HK-2 (cell line): ENCODE measurements around the gene BLOC1S5.
"Not testable (repeated sequence)": the region's sequence is repeated elsewhere in the genome, so short reads cannot be mapped to it uniquely, and the experiment has no call there.

Source experiments
- DNase-seq: peaks from one replicate; pipeline ENCODE4 v3.0.0-alpha.2; 2018; ENCODE audit not compliant: unreplicated experiment

BLOC1S5 gene

DNA sequence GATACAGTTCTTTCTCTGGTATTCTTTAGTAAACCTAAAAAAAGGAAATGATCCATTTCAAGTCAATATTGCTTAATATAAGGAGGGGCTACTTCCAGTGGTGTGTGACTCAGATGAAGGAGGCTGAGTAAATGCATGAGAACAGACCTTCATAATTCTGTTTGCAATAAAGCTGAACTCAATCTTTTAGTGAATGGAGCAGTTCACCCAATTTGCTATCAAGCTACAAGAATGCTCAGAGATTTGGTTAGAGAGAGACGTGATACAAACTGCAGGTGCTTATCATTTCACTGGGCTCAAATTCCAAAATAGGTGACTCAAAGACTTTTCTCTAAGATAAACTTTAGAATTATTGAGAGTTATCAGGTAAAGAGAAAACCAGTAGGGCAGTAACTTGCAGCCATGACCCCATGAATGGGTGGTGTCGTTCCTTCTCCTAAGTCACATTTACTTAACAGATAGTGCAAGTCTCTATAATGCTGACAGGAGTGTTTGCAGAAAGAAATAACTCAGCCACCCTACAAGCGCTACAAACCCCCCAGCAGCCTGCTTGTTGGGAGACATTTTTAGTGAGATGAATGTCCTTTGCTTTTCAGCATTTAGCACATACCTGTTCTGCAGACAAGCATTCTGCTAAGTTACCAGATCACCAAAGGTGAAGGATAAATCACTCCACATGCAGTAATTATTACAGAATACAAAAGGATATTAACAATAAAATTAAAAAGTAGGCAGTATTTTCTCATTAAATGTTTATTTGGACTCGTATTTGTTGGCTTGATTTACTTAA, 16.4 kb upstream of the BLOC1S5 start:
- DNase-seq: no peak

DNA sequence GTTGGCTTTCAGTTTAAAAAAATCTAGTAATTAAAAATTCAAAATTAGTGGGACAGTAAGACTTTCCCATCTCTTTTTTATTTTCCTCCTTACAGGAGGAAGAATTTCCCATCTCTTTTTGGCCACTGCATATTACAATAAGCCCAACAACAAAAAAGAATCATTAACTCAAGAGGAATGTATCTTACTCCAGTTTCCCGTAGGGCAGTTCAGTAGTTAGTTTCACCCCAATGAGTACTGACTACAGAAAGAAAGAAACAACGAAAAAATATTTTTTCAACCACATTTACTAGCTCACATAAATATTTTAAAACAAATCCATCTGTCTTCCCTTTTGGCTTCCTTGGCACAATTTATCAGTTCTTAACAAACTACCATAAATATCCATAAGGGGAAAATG, 14.9 kb upstream of the BLOC1S5 start:
- no peak for DNase-seq

DNA sequence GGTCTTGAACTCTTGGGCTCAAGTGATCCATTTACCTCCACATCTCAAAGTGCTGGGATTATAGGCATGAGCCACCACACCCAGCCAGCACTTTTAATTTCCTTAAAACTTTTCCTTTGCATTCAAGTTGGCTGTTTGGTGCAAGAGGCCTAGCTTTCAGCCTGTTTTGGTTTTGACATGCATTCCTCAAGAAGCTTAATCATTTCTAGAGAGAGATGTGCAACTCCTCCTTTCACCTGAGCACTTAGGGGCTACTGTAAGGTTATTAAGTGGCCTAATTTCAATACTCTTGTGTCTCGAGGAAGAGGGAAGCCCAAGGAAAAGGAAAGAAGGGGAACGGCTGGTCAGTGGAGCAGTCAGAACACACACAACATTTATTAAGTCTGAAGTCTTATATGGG, 13.8 kb upstream of the BLOC1S5 start:
- DNase-seq: no peak

DNA sequence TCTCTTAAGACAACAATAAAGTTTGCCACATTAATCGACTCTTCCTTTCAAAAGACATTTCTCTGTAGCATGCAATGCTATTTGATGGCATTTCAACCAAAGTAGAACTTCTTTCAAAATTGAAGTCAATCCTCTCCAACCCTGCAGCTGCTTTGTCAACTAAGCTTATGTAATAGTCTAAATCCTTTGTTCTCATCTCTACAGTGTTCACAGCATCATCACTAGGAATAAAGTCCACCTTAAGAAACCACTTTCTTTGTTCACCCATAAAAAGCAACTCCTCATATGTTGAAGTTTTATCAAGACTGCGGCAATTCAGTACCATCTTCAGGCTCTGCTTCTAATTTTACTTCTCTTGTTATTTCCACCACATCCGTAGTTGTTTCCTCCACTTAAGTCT, 11.5 kb upstream of the BLOC1S5 start:
- DNase-seq: no peak

DNA sequence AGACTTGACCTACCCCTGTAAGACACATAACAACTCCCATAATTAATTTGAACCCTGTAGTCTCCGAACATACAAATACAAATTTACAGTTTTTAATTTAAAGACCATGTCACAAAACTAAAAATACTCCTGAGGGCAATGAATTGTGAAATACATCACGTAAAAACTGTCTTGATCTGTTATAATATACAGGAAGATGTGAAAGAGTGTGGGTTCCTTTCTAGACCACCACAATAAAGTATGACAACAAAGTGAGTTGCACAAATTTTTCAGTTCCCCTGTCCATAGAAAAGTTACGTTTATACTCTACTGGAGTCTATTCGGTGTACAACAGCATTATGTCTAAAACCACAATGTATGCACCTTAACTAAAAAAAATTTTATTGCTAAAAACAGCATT, 11.0 kb upstream of the BLOC1S5 start:
- no peak for DNase-seq

DNA sequence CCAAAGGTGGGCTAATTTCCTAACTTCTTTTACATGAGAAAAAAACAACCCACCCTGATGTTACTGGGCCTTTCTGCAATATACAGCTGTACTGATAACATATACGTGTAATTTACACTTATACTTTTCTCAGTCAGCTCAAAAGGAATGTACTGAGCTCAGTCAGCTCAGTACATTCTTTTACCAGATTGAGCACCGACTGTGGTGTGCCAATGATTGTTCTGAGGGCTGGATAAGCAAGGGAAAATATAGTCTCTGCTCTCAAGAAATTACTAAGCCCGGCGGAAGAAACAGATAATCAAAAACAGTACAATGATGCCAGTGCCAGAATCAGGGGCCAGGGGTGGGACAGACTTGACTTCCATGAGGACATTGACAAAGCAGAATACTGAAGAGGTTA, 10.0 kb upstream of the BLOC1S5 start:
- no peak for DNase-seq

DNA sequence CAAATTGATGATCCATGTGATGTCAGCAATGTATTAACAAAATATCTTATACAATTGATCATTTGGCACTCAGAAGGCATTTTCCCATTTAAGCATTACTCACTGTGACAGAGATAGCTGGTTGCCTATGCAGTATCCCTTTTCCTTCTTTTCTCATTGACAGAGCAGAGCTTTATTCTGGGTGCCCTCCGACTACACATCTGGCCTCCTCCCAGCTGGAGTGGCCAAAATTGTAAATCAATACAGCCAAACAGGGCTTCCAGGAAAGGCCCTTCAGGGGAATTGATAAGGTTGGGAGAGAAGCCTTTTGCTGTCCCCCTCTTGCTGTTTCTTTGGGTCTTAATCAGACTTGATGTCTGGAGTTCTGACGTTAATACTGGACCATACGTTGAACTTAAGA, 9.6 kb upstream of the BLOC1S5 start:
- no peak for DNase-seq

DNA sequence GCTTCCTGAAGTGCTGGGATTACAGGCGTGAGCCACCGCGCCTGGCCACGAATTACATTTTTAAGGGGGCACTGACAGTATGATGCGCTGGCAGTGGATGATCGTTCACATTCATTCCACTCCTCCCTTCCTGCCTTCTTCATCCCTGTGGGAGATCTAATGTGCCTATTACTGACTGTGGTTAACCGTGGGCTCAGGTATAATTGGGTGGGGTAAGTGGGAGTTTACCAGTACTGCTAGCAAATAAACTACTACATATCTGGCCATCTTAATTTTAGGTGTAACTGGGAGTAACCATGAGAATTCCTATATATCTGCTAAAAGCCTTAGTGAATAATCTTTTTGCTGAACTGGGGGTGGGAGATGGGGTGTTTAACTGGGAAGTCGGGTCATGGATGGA, 6.5 kb upstream of the BLOC1S5 start:
- no peak for DNase-seq

DNA sequence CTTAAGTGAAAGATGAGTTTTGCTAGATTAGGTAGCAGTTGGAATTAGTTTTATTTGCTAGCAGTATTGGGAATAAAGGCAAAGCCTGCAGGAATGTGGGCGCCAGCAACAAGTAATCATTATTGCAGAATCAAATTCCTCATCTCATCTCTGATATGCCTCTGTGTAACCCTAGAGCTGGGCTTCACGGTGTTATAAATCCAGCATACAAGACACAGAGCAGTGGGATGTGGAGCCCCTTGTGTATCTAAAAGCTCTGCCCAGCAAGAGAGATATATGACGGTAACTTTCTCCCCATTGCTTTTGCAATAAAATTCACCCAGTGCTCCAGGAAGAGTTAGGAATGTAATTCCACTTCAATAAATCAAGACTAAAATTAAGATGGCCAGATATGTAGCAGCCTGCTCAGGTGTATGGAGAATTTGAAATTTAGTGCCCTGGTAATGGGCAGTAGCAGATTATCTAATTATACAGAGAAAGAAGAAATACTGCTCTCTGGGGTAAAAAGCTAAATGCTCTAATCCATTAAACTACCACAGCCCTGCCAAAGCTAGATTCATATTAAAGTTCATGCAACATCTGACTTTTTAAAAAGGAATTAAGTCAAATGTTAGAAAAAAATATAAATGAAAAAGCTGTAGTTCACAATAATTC, 5.6 kb upstream of the BLOC1S5 start:
- DNase-seq: no peak

DNA sequence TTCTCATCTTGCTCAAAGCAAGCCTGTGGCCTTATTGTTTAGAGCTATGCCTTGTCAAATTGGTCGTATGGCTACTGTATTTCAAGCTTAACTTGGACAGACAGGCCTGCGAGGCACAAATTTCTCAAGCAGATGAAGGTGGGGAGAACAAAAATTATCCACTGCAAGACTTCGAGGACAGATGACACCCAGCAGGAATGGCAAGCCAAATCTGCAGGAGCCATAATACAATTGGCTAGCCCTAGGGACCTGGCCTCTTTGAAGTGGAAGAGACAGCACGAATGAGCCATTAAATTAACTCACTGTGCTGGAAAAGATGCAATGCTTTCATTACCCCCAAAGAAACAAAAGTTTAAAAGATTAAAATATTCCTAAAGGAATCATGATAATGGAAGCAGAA, 5.0 kb upstream of the BLOC1S5 start:
- no peak for DNase-seq

DNA sequence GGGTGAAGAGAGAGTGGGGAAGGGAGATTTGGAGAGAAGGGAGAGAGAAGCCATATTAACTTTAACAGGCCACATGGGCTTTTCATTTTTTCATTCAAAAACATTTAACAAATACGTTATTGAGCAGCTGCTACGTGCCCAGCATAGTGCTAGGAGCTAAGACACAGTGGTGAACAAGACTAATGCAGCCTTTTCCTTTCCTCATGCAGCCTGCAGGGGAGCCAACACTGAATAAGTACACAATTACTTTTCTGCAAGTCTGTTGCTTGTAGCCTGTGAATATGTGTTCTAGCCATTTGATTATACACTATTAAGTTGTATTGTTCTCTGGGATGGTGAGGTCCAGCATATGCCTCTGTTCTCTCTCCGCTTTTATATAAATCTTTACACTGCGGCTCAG, 1.9 kb upstream of the BLOC1S5 start:
- DNase-seq: no peak

DNA sequence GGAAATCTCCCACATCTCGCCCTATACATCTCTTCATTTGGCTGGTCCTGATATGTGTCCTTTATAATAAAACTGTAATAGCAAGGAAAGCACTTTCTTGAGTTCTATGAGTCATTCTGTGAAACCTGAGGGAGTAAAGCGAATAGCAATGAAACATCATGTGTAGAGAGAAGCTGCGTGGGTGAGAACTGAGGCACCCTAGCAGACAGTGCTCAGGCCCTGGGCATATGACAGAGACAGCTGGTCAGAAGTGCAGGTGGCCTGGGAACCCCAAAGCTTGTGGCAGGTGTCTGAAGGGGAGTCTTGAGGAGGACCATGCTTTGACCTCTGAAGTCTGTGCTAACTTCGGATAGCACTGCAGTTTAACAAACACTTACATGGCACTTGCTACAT, 1.3 kb upstream of the BLOC1S5 start:
- DNase-seq: no peak

DNA sequence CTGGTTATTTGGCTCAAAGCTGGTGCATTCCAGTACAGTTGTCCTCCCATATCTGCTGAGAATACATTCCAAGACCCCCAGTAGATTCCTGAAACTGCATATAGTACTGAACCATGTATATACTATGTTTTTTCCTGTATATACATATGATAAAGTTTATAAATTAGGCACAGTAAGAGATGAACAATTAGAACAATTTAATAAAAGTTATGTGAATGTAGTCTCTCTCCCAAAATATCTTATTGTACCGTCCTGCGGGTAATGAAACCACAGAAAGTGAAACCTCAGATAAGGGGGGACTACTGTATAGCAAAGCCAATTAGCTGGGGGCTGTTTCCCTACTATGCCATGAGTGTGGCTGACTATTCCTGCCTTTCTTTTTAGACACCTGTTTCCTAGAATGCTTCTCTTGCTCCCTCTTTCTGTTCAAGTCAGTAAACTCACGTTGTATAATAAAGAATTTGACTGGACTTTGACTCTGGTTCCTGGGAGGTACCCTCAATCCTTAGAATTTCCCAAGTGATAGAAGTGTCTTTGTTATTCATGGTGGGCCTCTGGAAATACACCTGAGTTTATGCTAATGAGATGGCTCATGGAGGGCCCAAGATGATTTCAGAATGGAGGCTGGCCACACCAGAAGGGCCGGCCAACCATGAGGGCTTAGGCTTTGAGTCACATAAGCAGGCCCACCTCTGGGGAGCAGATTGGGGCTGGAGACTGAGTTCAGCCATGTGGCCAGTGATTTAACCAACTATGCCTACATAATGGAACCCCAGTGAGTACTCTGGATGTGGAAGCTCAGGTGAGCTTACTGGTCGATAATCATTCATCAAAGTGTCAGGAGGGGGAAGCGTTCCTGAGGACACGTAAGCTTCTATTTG, 689 bp upstream of the BLOC1S5 start:
- DNase-seq: no peak

DNA sequence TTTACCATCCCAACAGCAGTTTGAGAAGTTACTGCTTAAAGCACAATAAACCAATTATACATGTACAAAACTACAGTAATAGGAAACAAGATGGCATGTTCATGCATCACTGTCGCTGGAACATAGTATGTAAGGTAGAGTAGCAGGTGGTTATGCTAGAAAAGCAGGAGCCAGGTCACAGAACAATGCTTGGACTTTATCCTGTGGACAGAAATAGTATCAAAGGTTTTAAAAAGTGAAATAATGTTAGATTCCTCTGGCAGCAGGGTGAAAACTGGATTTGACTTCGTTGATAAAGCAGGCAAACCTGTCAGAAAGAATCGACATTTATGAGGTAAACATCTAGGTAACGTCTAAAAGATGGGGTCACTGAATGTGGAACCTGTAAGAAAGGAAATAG, 2.5 kb downstream of the BLOC1S5 start:
- DNase-seq: no peak

DNA sequence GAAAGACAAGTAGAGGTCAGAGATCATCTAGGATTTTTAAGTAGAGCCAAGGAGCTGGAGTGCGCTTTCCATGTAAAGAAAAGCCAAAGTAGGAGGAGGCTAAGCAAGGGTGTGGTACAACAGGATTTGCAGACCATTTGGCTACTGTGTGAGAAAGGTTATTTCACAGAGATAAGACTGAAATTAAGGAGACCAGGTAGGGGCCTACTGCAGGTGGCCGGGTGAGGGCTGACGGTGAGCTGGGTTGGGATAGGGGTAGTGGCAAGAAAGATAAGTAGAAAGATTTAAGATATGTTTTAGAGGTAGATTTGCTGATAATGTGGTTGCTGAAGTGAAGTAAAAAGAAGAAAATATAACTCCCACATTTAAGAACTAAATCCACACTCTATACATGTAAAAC, 3.8 kb downstream of the BLOC1S5 start:
- DNase-seq: no peak

DNA sequence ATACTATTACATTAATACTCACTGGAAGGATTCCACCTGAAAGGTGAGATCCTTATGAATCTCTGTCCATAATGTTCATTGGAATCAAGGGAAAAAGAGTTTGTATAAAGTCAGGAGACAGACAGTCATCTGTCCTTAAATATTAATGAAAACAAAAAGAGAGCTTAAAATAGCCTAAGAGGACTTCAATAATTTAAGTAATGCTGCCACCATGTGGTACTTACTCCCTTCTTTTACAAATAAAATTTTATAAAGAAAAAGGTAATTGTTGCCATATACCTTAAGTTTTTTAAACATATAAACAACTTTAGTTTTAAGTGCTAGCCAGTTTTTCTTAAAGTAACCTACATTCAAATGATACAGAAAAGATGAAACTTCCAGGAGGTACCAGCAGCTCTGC, 5.1 kb downstream of the BLOC1S5 start:
- no peak for DNase-seq

DNA sequence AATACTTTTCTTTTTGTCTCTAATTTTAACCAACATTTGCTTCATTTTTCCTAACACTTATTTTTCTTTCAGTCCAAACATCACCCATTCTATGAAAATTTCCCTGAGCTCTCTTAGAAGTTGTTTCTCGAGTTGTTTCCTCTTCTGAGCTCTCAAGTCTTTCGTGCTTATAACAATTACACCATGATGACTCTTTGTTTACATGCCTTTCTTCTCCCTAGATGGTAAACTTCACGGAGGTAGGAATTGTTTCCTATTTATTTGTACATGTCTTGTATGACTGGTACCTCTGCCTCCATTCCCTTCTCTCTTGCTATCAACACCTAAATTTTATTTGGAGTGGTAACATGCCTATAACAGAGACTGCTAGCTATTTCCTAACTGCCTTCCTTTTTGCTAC, 6.4 kb downstream of the BLOC1S5 start:
- no peak for DNase-seq

DNA sequence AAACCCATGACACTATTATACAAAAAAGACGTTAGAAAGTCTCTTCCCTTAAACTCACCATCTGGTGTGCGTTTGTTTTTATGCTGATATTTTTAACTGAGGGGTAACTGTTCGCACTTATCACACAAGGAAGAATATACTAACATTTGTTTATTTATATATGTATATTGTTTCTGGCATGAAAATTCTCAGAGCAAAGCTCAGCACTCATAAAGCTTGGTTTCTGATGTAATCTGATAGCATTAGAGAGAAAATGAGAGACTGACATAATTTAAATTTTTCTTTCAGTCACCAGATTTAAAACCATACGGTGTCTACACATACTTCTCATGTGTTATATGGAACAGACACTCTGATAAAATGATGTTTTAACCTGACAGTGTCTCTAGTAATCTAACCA, 6.9 kb downstream of the BLOC1S5 start:
- DNase-seq: no peak

DNA sequence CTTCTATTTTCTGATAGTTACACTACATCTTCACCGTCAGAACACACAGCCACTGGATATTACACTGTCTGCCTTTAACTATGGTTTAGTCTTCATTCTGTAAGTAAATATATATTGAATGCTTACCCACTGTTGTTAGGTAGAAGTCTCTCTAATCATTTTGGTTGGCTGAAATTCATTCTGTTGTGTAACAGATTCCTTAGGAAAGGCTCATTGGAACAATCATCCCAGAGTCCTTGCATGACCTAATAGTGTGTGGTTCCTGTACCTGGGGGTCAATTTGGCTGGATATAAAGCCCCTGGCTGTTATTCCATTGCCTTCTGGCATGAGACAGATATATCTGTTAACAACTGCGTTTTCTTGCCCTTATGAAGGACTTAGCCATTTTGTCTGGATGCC, 9.9 kb downstream of the BLOC1S5 start:
- no peak for DNase-seq

DNA sequence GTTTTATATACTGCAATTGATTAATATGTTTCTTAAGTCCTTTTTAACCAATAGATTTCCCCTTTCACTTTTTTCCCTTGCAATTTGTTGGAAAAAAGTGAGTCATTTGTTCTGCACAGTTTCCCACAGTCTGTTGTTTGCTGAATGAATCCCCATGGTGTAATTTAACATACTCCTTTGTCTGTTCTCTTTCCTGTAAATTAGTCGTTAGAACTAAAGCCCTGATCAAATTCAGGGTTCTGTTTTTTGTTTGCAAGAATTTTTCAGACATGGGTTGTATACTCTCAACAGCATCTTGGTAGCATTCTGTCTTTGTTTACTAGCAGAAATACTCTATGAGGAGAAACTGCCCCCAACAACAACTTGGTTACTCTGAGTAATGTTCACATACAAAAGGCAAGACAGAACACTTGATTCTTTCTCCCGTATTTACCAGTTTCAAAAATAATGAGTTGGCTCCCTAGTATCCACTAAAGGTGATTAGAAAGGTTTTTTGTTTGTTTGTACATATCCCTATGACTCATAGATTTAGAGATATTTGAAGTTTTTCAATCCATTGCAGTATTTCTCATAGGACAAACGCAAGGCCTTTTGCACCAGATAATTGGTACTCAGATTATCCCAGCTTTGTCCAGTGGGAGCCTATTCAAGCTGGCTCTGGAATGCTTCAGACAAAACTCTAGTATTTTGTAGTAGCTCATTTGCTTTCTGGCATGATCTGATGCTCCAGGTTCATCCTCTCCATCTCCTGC, 16.5 kb downstream of the BLOC1S5 start:
- no peak for DNase-seq

DNA sequence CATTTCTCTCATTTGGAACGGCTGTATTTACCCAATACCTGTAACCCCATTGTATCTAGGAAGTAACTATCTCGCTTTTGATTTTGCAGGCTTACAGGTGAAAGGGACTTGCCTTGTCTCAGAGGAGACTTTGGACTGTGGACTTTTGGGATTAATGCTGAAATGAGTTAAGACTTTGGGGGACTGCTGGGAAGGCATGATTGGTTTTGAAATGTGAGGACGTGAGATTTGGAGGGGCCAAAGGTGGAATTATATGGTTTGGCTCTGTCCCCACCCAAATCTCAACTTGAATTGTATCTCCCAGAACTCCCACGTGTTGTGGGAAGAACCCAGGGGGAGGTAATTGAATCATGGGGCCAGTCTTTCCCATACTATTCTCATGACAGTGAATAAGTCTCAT, 18.4 kb downstream of the BLOC1S5 start:
- DNase-seq: not testable (repeated sequence)

DNA sequence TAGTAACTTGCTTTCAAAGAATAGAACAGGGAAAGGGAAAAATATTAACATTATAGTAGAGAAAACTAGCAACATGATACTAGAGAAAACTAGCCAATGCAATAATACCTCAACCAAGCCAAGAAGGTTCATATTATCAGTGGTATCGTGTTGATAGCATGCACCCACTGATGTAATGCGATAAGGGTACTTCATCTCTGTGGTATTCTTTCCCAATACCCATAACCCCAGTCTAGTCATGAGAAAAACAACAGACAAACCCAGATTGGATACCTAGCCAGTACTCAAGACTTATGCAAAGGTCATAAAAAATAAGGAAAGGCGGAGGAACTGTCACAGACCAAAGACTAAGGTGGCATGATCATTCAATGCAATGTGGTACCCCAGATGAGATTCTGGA, 21.0 kb downstream of the BLOC1S5 start:
- no peak for DNase-seq
